Ovary (tissue), 3 donors: ENCODE data around the gene TRMT1.

Experiments used
- CTCF ChIP-seq, 3 donors: fragments of 450-650 bp in 2 of 3; fragments of 200-600 bp in 1 of 3; IDR thresholded peaks; one replicate each; pipeline versions ENCODE4 v1.5.1 to v1.8.0; 2016 to 2022; ENCODE audit warnings: antibody characterized with exemption in 3 of 3, mild to moderate bottlenecking in 1 of 3
- POLR2A ChIP-seq: fragments of 450-650 bp; IDR thresholded peaks from one replicate; pipeline ENCODE4 v1.6.1; 2017; ENCODE audit warnings: antibody characterized with exemption, mild to moderate bottlenecking, moderate library complexity
- donor health status: DM: no; HTN: no; CAD: no.

DNA sequence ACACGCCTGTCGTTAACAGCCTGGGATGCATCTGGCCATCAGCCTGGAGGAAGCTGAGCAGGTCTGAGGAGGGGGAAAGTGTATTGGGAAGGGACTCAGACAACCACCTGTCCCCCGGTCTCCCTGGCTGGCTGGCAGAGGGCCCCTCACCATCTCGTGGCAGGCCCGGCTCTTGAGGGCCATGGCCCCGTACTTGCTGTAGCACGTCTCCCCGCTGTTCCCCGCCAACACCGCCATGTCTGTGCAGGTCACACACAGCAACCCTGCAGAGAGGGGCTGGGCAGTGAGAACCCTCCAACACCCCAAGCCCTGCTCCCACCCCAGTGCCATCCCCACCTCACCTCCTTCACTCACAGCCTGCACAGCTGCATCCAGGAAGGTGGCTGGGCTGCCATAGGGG, 4.0 kb downstream of the TRMT1 start:
- TF ChIP-seq CTCF (IDR thresholded peaks at IDR 0.05) (no peak), POLR2A (no peak)
